Esophagus muscularis mucosa (tissue), 4 donors: Measurements from ENCODE around the gene MROH2B. TPM values are rescaled to one million over a fixed set of nuclear protein-coding genes. Genes with fewer than 3 reads are reported as not detected.

Source experiments
- DNase-seq: peaks from one replicate; pipeline ENCODE4 v3.0.0-alpha.2; 2017; ENCODE audit errors: extremely low spot score
- H3K27ac ChIP-seq, 4 donors: fragments of 200-600 bp; sonication (generic); replicated peaks in 1 of 4; 1 replicate in 3 of 4; 2 replicates in 1 of 4; pipeline ENCODE4 v1.5.1; 2016 to 2019; ENCODE audit warnings: mild to moderate bottlenecking in 1 of 4
- H3K27me3 ChIP-seq, 4 donors: fragments of 200-600 bp; sonication (generic); one replicate each; pipeline versions ENCODE4 v1.5.1 to v1.6.0; 2016 to 2019
- H3K36me3 ChIP-seq, 4 donors: fragments of 200-600 bp; sonication (generic); one replicate each; pipeline ENCODE4 v1.5.1; 2016 to 2019
- H3K4me1 ChIP-seq, 4 donors: fragments of 200-600 bp; sonication (generic); one replicate each; pipeline ENCODE4 v1.5.1; 2016 to 2019
- H3K4me3 ChIP-seq, 4 donors: fragments of 200-600 bp; sonication (generic); 1 replicate in 2 of 4; 2 replicates in 2 of 4; pipeline ENCODE4 v1.5.1; 2016 to 2019; ENCODE audit warnings: mild to moderate bottlenecking in 4 of 4, moderate library complexity in 1 of 4
- H3K9me3 ChIP-seq, 4 donors: fragments of 200-600 bp; sonication (generic); 1 replicate in 3 of 4; 2 replicates in 1 of 4; pipeline ENCODE4 v1.5.1; 2016 to 2019
- CTCF ChIP-seq, 3 experiments: fragments of 200-600 bp in 2 of 3; fragments of 450-650 bp in 1 of 3; sonication (generic) in 2 of 3; IDR thresholded peaks; one replicate each; pipeline ENCODE4 v1.5.1; 2017 to 2019; ENCODE audit warnings: antibody characterized with exemption in 3 of 3, mild to moderate bottlenecking in 2 of 3, moderate library complexity in 1 of 3
- EP300 ChIP-seq: sonication (generic); formaldehyde crosslinking; IDR thresholded peaks from one replicate; pipeline ENCODE4 v1.6.1; 2017; ENCODE audit warnings: antibody characterized with exemption
- POLR2A ChIP-seq: fragments of 450-650 bp; IDR thresholded peaks from one replicate; pipeline ENCODE4 v1.6.1; 2017; ENCODE audit warnings: antibody characterized with exemption, moderate library complexity, mild to moderate bottlenecking, low read depth
- POLR2AphosphoS5 ChIP-seq, 2 donors: sonication (generic); formaldehyde crosslinking; IDR thresholded peaks; one replicate each; pipeline ENCODE4 v1.6.1; 2017; ENCODE audit warnings: antibody characterized with exemption in 2 of 2
- WGBS: methylation state at CpG from one replicate; pipeline ENCODE4 v1.1.5; 2018; 5-methylcytosine and 5-hydroxymethylcytosine counted together
- intact Hi-C: fragments of 100-400 bp; cut with DNase I; formaldehyde crosslinking; loops from one replicate; pipeline ENCODE4 v1.15.1; 2023
- total RNA-seq, 4 donors: library from RNA; depleted of rRNA; stranded (reverse); fragments of >200 nt; gene quantifications; one replicate each; pipeline versions ENCODE4 v1.1.0 to v1.2.1, GENCODE V29; 2016

The MROH2B gene
- total RNA-seq, 4 donors from 2014 or later = not detected

GRCh38 chr5:40988746-40989510 lies 82.2 kb downstream of the MROH2B start:
- Histone ChIP-seq H3K27me3 (no peaks in the 10 kb centered on the region), H3K27ac (no peak overlapping the region), H3K4me1 (peaks cover 7 to 30% (median 22%) of the 10 kb centered on the region in 4 donors), H3K4me3 (no peak overlapping the region), H3K36me3 (no peaks in the 10 kb centered on the region), H3K9me3 (peaks cover 0 to 10% (median 7%) of the 10 kb centered on the region in 4 donors)
- 90% methylated on average over 8 of the region's 8 CpGs for WGBS
- DNase-seq = peak; percentile 19
- intact Hi-C loops = no loop called here
- TF ChIP-seq POLR2A (no peak), POLR2AphosphoS5 (IDR thresholded peaks at IDR 0.05) (no peak), EP300 (no peak), CTCF (IDR thresholded peaks at IDR 0.05) (no peak)

GRCh38 chr5:40987349-40987748 lies 83.8 kb downstream of the MROH2B start:
- Histone ChIP-seq H3K4me1 (peaks cover under 1 to 23% (median 15%) of the 10 kb centered on the region in 4 donors), H3K4me3 (no peak overlapping the region), H3K27me3 (no peaks in the 10 kb centered on the region), H3K36me3 (no peaks in the 10 kb centered on the region), H3K27ac (no peak overlapping the region), H3K9me3 (peaks cover 0 to 10% (median 7%) of the 10 kb centered on the region in 4 donors)
- intact Hi-C loops = no loop called here
- no peak for TF ChIP-seq EP300
- no peak for TF ChIP-seq POLR2A
- TF ChIP-seq CTCF (IDR thresholded peaks at IDR 0.05) = no peak
- TF ChIP-seq POLR2AphosphoS5 (IDR thresholded peaks at IDR 0.05) = no peak
- DNase-seq = peak; percentile 10

- no peak for DNase-seq
- no peak for TF ChIP-seq POLR2AphosphoS5 (IDR thresholded peaks at IDR 0.05)
- no peak for TF ChIP-seq POLR2A
- TF ChIP-seq EP300 = no peak
- TF ChIP-seq CTCF (IDR thresholded peaks at IDR 0.05) = no peak
- Histone ChIP-seq H3K27ac (no peak overlapping the region), H3K4me3 (no peak overlapping the region), H3K9me3 (peaks cover 0 to 10% (median 7%) of the 10 kb centered on the region in 4 donors), H3K4me1 (peaks cover 0 to 16% (median 8%) of the 10 kb centered on the region in 4 donors), H3K27me3 (no peaks in the 10 kb centered on the region), H3K36me3 (no peaks in the 10 kb centered on the region)
- 70% methylated on average over 3 of the region's 3 CpGs for WGBS
- intact Hi-C loops = no loop called here
Observed at GRCh38 chr5:40986666-40987065, 84.5 kb downstream of the MROH2B start.

- WGBS = 44% methylated on average over 4 of the region's 4 CpGs
Observed at GRCh38 chr5:40985501-40985900, 85.6 kb downstream of the MROH2B start.

More at GRCh38 chr5:40985501-40985900, 85.6 kb downstream of the MROH2B start:
- peaks cover 0 to 5% (median under 1%) of the 10 kb centered on the region in 4 donors for H3K36me3 ChIP-seq
- no peak overlapping the region for H3K27ac ChIP-seq
- intact Hi-C loops = no loop called here
- TF ChIP-seq POLR2A (no peak), CTCF (IDR thresholded peaks at IDR 0.05) (no peak), EP300 (no peak), POLR2AphosphoS5 (IDR thresholded peaks at IDR 0.05) (no peak)
- H3K27me3 ChIP-seq = no peaks in the 10 kb centered on the region
- H3K9me3 ChIP-seq = peaks cover 0 to 10% (median 7%) of the 10 kb centered on the region in 4 donors
- peak; percentile 31 for DNase-seq
- H3K4me1 ChIP-seq = peaks cover 0 to 6% (median 5%) of the 10 kb centered on the region in 4 donors
- no peak overlapping the region for H3K4me3 ChIP-seq
